Keratinocyte (primary cell): ENCODE measurements around the gene MMEL1. TPM values are rescaled to one million over a fixed set of nuclear protein-coding genes. Genes with fewer than 3 reads are reported as not detected.
"Not testable (repeated sequence)": the region's sequence is repeated elsewhere in the genome, so short reads cannot be mapped to it uniquely, and the experiment has no call there.

Source experiments
- DNase-seq: peaks from one replicate; pipeline ENCODE4 v3.0.0-alpha.2; 2011; ENCODE audit warnings: low read depth, missing footprints, low spot score
- FAIRE-seq: peaks from 2 replicates; lab custom pipeline; 2011; peaks lifted over from hg19 to GRCh38; lab: Jason Lieb, UNC
- H2AFZ ChIP-seq: 2 replicates; pipeline ENCODE4 v1.6.0; 2012; ENCODE audit warnings: low read length, control low read depth, inconsistent platforms; ENCODE audit not compliant: control insufficient read depth
- H3K27ac ChIP-seq: 2 replicates; pipeline ENCODE4 v1.5.1; 2011; ENCODE audit warnings: low read length; ENCODE audit not compliant: control insufficient read depth, insufficient read depth
- H3K27me3 ChIP-seq: 3 replicates; pipeline ENCODE4 v1.6.0; 2011; ENCODE audit warnings: low read length; ENCODE audit not compliant: control insufficient read depth, insufficient read depth; ENCODE audit errors: extremely low read depth
- H3K36me3 ChIP-seq, 2 experiments: 2 replicates in 1 of 2; 3 replicates in 1 of 2; pipeline ENCODE4 v1.5.1; 2011; ENCODE audit warnings: low read length in 2 of 2, mild to moderate bottlenecking in 1 of 2; ENCODE audit not compliant: control insufficient read depth in 2 of 2, insufficient read depth in 2 of 2; ENCODE audit errors: extremely low read depth in 1 of 2
- H3K4me1 ChIP-seq: 3 replicates; pipeline ENCODE4 v1.5.1; 2011; ENCODE audit warnings: low read length; ENCODE audit not compliant: control insufficient read depth, insufficient read depth; ENCODE audit errors: extremely low read depth
- H3K4me2 ChIP-seq: 3 replicates; pipeline ENCODE4 v1.6.0; 2011; ENCODE audit warnings: low read depth, low read length; ENCODE audit not compliant: control insufficient read depth, insufficient read depth; ENCODE audit errors: extremely low read depth
- H3K4me3 ChIP-seq, 3 experiments: fragments of 200-600 bp in 1 of 3; sonication (generic) in 1 of 3; 2 replicates in 2 of 3; 3 replicates in 1 of 3; pipeline ENCODE4 v1.5.1; 2011 to 2016; ENCODE audit warnings: low read length in 3 of 3, mild to moderate bottlenecking in 3 of 3, control low read depth in 2 of 3, inconsistent platforms in 1 of 3, low read depth in 1 of 3, mixed read lengths in 1 of 3, mixed run types in 1 of 3, moderate library complexity in 1 of 3; ENCODE audit not compliant: control insufficient read depth in 2 of 3, insufficient read depth in 2 of 3; ENCODE audit errors: extremely low read depth in 1 of 3
- H3K79me2 ChIP-seq: 2 replicates; pipeline ENCODE4 v1.6.0; 2012; ENCODE audit warnings: low read length; ENCODE audit not compliant: control insufficient read depth, insufficient read depth
- H3K9ac ChIP-seq: 3 replicates; pipeline ENCODE4 v1.6.0; 2011; ENCODE audit warnings: low read length; ENCODE audit not compliant: control insufficient read depth, insufficient read depth; ENCODE audit errors: extremely low read depth
- H3K9me1 ChIP-seq: 3 replicates; pipeline ENCODE4 v1.6.0; 2011; ENCODE audit warnings: low read length; ENCODE audit not compliant: control insufficient read depth, insufficient read depth; ENCODE audit errors: extremely low read depth
- H3K9me3 ChIP-seq: 2 replicates; pipeline ENCODE4 v1.5.1; 2012; ENCODE audit warnings: low read depth, low read length; ENCODE audit not compliant: control insufficient read depth
- H4K20me1 ChIP-seq: 3 replicates; pipeline ENCODE4 v1.6.0; 2011; ENCODE audit warnings: low read length; ENCODE audit not compliant: control insufficient read depth, insufficient read depth; ENCODE audit errors: extremely low read depth
- EZH2 ChIP-seq: IDR thresholded peaks from one replicate; pipeline ENCODE4 v1.6.1; 2012; ENCODE audit warnings: inconsistent platforms, mild to moderate bottlenecking, low read length, moderate library complexity
- dilution Hi-C: fragments of 300-500 bp; cut with MboI; formaldehyde crosslinking; loops from one replicate; pipeline ENCODE4 v1.7.0; 2020; ENCODE audit warnings: low sequenced_read_pairs; ENCODE audit not compliant: extremely low pct_ligation_motif_present
- polyA plus RNA-seq, 5 experiments: library from polyadenylated mRNA; depleted of rRNA in 3 of 5; stranded (reverse) in 3 of 5; stranded (forward) in 1 of 5; unstranded in 1 of 5; fragments of >200 nt; gene quantifications; 1 replicate in 1 of 5; 2 replicates in 3 of 5; 3 replicates in 1 of 5; pipeline versions ENCODE4 v1.2.1 to v1.2.3, GENCODE V29; 2011 to 2012; ENCODE audit warnings: missing spikeins in 2 of 5, low read depth in 1 of 5, low replicate concordance in 1 of 5
- TF ChIP-seq, protein P1 (sequence below), 3 experiments: IDR thresholded peaks in 1 of 3; conservative IDR thresholded peaks in 1 of 3; optimal IDR thresholded peaks in 1 of 3; 2 replicates in 2 of 3; 3 replicates in 1 of 3; pipeline versions ENCODE3 to v1.5.1; 2011; ENCODE audit warnings: low read length in 3 of 3, mild to moderate bottlenecking in 3 of 3, moderate library complexity in 2 of 3, control low read depth in 1 of 3, inconsistent platforms in 1 of 3; ENCODE audit not compliant: insufficient read depth in 2 of 3; ENCODE audit errors: extremely low read depth in 1 of 3

The MMEL1 gene
- polyA plus RNA-seq, 1 donor (not counting 4 experiments of a cell fraction or from before 2014, with no cell fraction given) = not detected

DNA sequence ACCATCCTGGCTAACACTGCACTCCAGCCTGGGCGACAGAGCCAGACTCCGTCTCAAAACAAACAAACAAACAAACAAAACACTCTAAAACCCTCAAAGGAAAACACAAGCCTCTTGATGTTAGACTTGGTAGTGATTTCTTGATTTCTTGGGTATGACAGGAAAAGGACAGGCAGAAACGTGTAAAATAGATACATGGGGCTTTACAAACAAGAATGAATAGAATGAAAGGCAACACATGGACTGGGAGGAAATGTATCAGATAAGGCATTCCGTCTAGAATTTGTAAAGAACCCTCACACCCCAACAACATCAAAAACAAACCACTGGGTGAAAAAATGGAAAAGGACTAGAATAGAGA is 54.1 kb downstream of the MMEL1 start:
- no peak overlapping the region for H3K4me2 ChIP-seq
- DNase-seq (no peak), FAIRE-seq (no peak)
- H3K79me2 ChIP-seq = no peaks in the 10 kb centered on the region
- no peak for TF ChIP-seq EZH2
- TF ChIP-seq, protein P1, sequence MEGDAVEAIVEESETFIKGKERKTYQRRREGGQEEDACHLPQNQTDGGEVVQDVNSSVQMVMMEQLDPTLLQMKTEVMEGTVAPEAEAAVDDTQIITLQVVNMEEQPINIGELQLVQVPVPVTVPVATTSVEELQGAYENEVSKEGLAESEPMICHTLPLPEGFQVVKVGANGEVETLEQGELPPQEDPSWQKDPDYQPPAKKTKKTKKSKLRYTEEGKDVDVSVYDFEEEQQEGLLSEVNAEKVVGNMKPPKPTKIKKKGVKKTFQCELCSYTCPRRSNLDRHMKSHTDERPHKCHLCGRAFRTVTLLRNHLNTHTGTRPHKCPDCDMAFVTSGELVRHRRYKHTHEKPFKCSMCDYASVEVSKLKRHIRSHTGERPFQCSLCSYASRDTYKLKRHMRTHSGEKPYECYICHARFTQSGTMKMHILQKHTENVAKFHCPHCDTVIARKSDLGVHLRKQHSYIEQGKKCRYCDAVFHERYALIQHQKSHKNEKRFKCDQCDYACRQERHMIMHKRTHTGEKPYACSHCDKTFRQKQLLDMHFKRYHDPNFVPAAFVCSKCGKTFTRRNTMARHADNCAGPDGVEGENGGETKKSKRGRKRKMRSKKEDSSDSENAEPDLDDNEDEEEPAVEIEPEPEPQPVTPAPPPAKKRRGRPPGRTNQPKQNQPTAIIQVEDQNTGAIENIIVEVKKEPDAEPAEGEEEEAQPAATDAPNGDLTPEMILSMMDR (optimal IDR thresholded peaks at IDR 0.05 in 1 of 3, IDR thresholded peaks at IDR 0.05 in 1 of 3, conservative IDR thresholded peaks at IDR 0.05 in 1 of 3; ENCODE audit: extremely low read depth in 1 of 3, insufficient read depth in 2 of 3, low read length in 3 of 3) = no peak
- H3K4me1 ChIP-seq = no peaks in the 10 kb centered on the region
- H3K27me3 ChIP-seq = peaks cover 10% of the 10 kb centered on the region
- no peaks in the 10 kb centered on the region for H4K20me1 ChIP-seq
- no peaks in the 10 kb centered on the region for H3K9me1 ChIP-seq
- no peak overlapping the region for H2AFZ ChIP-seq
- no peak overlapping the region for H3K9ac ChIP-seq
- H3K4me3 ChIP-seq = no peak overlapping the region
- no peaks in the 10 kb centered on the region for H3K36me3 ChIP-seq
- H3K27ac ChIP-seq = no peak overlapping the region
- dilution Hi-C loops = no loop called here
- no peaks in the 10 kb centered on the region for H3K9me3 ChIP-seq

DNA sequence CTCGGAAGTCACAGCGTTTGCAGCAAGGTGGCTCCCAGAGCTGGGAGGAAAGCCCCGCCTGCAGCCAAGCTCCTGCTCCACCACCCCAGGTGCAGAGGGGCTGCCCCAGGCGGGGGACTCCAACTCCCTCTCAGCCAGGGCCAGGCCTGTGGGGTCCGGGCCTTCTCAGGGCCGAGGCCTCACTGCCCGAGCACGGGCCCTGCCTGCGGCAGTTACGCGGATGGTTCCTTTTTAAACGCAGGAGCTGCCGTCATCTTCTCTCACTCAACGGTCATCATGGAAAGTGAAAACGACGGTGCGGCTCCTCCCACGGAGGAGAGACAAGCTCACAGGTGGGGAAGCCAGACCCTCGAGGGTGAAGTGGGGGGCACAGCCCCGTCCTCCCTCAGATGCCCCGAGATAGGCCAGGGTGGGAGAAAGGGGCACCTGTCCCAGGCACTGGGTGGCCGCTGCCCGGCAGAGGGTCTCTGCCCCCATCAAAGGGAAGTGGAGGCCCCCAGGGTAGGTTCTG is 55.2 kb downstream of the MMEL1 start:
- H3K27ac ChIP-seq, H3K4me3 ChIP-seq, H3K4me2 ChIP-seq, H3K4me1 ChIP-seq, FAIRE-seq, H3K9ac ChIP-seq, H3K27me3 ChIP-seq, H4K20me1 ChIP-seq, DNase-seq, H3K36me3 ChIP-seq, dilution Hi-C loops, H2AFZ ChIP-seq, H3K79me2 ChIP-seq, H3K9me3 ChIP-seq, H3K9me1 ChIP-seq: not testable (repeated sequence)
